ENCODE data around the gene PLEKHB1.

GRCh38 chr11:73652046-73652730 lies 5.8 kb downstream of the PLEKHB1 start:
- no peak for TF ChIP-seq CTCF (IDR thresholded peaks at IDR 0.05; ENCODE audit: low read depth, low read length, poor library complexity, severe bottlenecking)
- no peak for TF ChIP-seq EZH2phosphoT487 (IDR thresholded peaks at IDR 0.05; ENCODE audit: borderline replicate concordance, low read length)
